WTC11 (cell line): ENCODE data around the gene GRM4. TPM values are rescaled to one million over a fixed set of nuclear protein-coding genes. Genes with fewer than 3 reads are reported as not detected.

ENCODE experiments used
- ATAC-seq: fragments of 200-7000 bp; cut with Tn5 transposase; 2 replicates; pipeline ENCODE4 v1.10.0; 2021; ENCODE audit warnings: mild to moderate bottlenecking, moderate library complexity
- CTCF ChIA-PET: fragments of 300-600 bp; sonication (Branson Sonifier 250); formaldehyde crosslinking; loops from one replicate; lab custom pipeline; 2021; ENCODE audit warnings: antibody characterized with exemption; lab: Charles Lee
- POLR2A ChIA-PET: fragments of 350-600 bp; sonication (Branson Sonifier 250); formaldehyde crosslinking; loops from one replicate; lab custom pipeline; 2021; ENCODE audit warnings: antibody characterized with exemption; lab: Charles Lee
- DNase-seq: peaks from one replicate; pipeline ENCODE4 v3.0.0; 2021; ENCODE audit warnings: low spot score
- H3K27ac Mint-ChIP-seq: 2 replicates; pipeline ENCODE4 v1.8.0; 2021; ENCODE audit warnings: mixed read lengths
- H3K27me3 Mint-ChIP-seq: 2 replicates; pipeline ENCODE4 v1.8.0; 2021; ENCODE audit warnings: low read depth, mild to moderate bottlenecking, moderate library complexity, mixed read lengths
- H3K36me3 Mint-ChIP-seq: 2 replicates; pipeline ENCODE4 v1.8.0; 2021; ENCODE audit warnings: mixed read lengths
- H3K4me1 Mint-ChIP-seq: 2 replicates; pipeline ENCODE4 v1.8.0; 2022; ENCODE audit warnings: mixed read lengths
- H3K4me3 Mint-ChIP-seq: 2 replicates; pipeline ENCODE4 v1.8.0; 2021; ENCODE audit warnings: mild to moderate bottlenecking, moderate library complexity, mixed read lengths
- H3K9me3 Mint-ChIP-seq: 2 replicates; pipeline ENCODE4 v1.8.0; 2021; ENCODE audit warnings: mixed read lengths
- AFF4 ChIP-seq: sonication (generic); formaldehyde crosslinking; IDR thresholded peaks from 2 replicates; pipeline ENCODE4 v1.8.1; 2023; ENCODE audit warnings: mild to moderate bottlenecking, missing genetic modification reagents, borderline replicate concordance
- ATF1 ChIP-seq: sonication (generic); formaldehyde crosslinking; IDR thresholded peaks from 2 replicates; pipeline ENCODE4 v1.8.1; 2023; ENCODE audit warnings: mild to moderate bottlenecking, moderate library complexity, missing genetic modification reagents
- CDX4 ChIP-seq: fragments of 250-450 bp; sonication (Bioruptor Pico); IDR thresholded peaks from 2 replicates; pipeline ENCODE4 v1.9.0; 2021; ENCODE audit warnings: moderate library complexity, mild to moderate bottlenecking, inconsistent platforms, borderline replicate concordance
- ERG ChIP-seq: fragments of 250-450 bp; sonication (Bioruptor Pico); IDR thresholded peaks from 2 replicates; pipeline ENCODE4 v1.8.0; 2021; ENCODE audit warnings: mild to moderate bottlenecking
- FOXP4 ChIP-seq: sonication (generic); formaldehyde crosslinking; IDR thresholded peaks from 2 replicates; pipeline ENCODE4 v1.8.0; 2022; ENCODE audit warnings: mild to moderate bottlenecking, missing genetic modification reagents
- JAZF1 ChIP-seq: fragments of 250-450 bp; sonication (Bioruptor Pico); IDR thresholded peaks from 2 replicates; pipeline ENCODE4 v1.9.0; 2021; ENCODE audit warnings: moderate library complexity, mild to moderate bottlenecking, inconsistent platforms
- KAT7 ChIP-seq: sonication (generic); formaldehyde crosslinking; IDR thresholded peaks from 2 replicates; pipeline ENCODE4 v1.8.1; 2023; ENCODE audit warnings: missing genetic modification reagents, mild to moderate bottlenecking, borderline replicate concordance
- MAX ChIP-seq: sonication (generic); formaldehyde crosslinking; IDR thresholded peaks from 2 replicates; pipeline ENCODE4 v1.8.0; 2022; ENCODE audit warnings: mild to moderate bottlenecking, missing genetic modification reagents
- MYBL2 ChIP-seq: sonication (generic); formaldehyde crosslinking; IDR thresholded peaks from 2 replicates; pipeline ENCODE4 v1.8.1; 2023; ENCODE audit warnings: mild to moderate bottlenecking, moderate library complexity, missing genetic modification reagents
- NFYB ChIP-seq: sonication (generic); formaldehyde crosslinking; conservative IDR thresholded peaks from 2 replicates; pipeline ENCODE4 v1.8.0; 2022; ENCODE audit warnings: low read depth, missing genetic modification reagents
- NR1H2 ChIP-seq: sonication (generic); formaldehyde crosslinking; IDR thresholded peaks from 2 replicates; pipeline ENCODE4 v1.9.0; 2021; ENCODE audit warnings: mild to moderate bottlenecking, moderate library complexity, missing genetic modification reagents
- OVOL2 ChIP-seq: fragments of 250-450 bp; sonication (Bioruptor Pico); IDR thresholded peaks from 2 replicates; pipeline ENCODE4 v1.9.0; 2021; ENCODE audit warnings: mild to moderate bottlenecking, borderline replicate concordance
- SMAD3 ChIP-seq: sonication (generic); formaldehyde crosslinking; IDR thresholded peaks from 2 replicates; pipeline ENCODE4 v1.8.0; 2022; ENCODE audit warnings: missing genetic modification reagents, mild to moderate bottlenecking, borderline replicate concordance
- SOX15 ChIP-seq: fragments of 250-450 bp; sonication (Bioruptor Pico); IDR thresholded peaks from 2 replicates; pipeline ENCODE4 v1.9.0; 2021; ENCODE audit warnings: mild to moderate bottlenecking
- SP1 ChIP-seq: sonication (generic); formaldehyde crosslinking; conservative IDR thresholded peaks from 2 replicates; pipeline ENCODE4 v1.8.1; 2022; ENCODE audit warnings: missing genetic modification reagents
- TCF7 ChIP-seq: sonication (generic); formaldehyde crosslinking; IDR thresholded peaks from 2 replicates; pipeline ENCODE4 v1.8.0; 2022; ENCODE audit warnings: mild to moderate bottlenecking, low read depth, missing genetic modification reagents, moderate library complexity
- TP53 ChIP-seq: sonication (generic); formaldehyde crosslinking; IDR thresholded peaks from 2 replicates; pipeline ENCODE4 v1.8.1; 2023; ENCODE audit warnings: mild to moderate bottlenecking, missing genetic modification reagents
- ZNF232 ChIP-seq: sonication (generic); formaldehyde crosslinking; IDR thresholded peaks from 2 replicates; pipeline ENCODE4 v1.8.0; 2022; ENCODE audit warnings: mild to moderate bottlenecking, missing genetic modification reagents
- ZNF532 ChIP-seq: fragments of 250-450 bp; sonication (Bioruptor Pico); IDR thresholded peaks from 2 replicates; pipeline ENCODE4 v1.9.0; 2021; ENCODE audit warnings: mild to moderate bottlenecking, borderline replicate concordance
- ZSCAN18 ChIP-seq: fragments of 250-450 bp; sonication (Bioruptor Pico); IDR thresholded peaks from 2 replicates; pipeline ENCODE4 v2.1.2; 2022; ENCODE audit warnings: mild to moderate bottlenecking, moderate library complexity
- total RNA-seq: library from RNA; stranded (reverse); gene quantifications from 3 replicates; pipeline ENCODE4 v1.2.3, GENCODE V29; 2021

The GRM4 gene
- total RNA-seq, 1 experiment from 2014 or later: 34.5 TPM

- TF ChIP-seq ZNF532 (no peak), SOX15 (CRISPR knock-in tag) (no peak), ERG (CRISPR knock-in tag) (no peak), TCF7 (no peak)
- TF ChIP-seq, all 79 proteins: peak for 0
Measured at GRCh38 chr6:34113532-34113931, 32.4 kb downstream of the GRM4 start (continued).

- peaks cover 12% of the 10 kb centered on the region; the same call in 1 of the 2 replicates for H3K4me1 Mint-ChIP-seq
- H3K27me3 Mint-ChIP-seq: no peaks in the 10 kb centered on the region
- H3K27ac Mint-ChIP-seq: no peak overlapping the region
- no peaks in the 10 kb centered on the region for H3K36me3 Mint-ChIP-seq
- no peak overlapping the region for H3K4me3 Mint-ChIP-seq
- CTCF ChIA-PET: interaction anchor here (0.7 to 2.2 kb wide), 7 partner anchors 14 to 57 kb away, joined by 3 to 8 read pairs (median 4); no protein-coding TSS in a partner anchor
- DNase-seq (no peak), ATAC-seq (no peak; the same call in 1 of the 2 replicates)
- H3K9me3 Mint-ChIP-seq: no peaks in the 10 kb centered on the region
- POLR2A ChIA-PET: no interaction called here
- TF ChIP-seq MYBL2 (CRISPR knock-in tag): no peak
- TF ChIP-seq FOXP4: no peak
- no peak for TF ChIP-seq AFF4 (CRISPR knock-in tag)
- no peak for TF ChIP-seq ZSCAN18
- TF ChIP-seq CDX4: no peak
- no peak for TF ChIP-seq KAT7 (CRISPR knock-in tag)
- no peak for TF ChIP-seq JAZF1
- no peak for TF ChIP-seq MAX
- no peak for TF ChIP-seq SMAD3 (CRISPR knock-in tag)
- TF ChIP-seq ERG (CRISPR knock-in tag): no peak
- TF ChIP-seq NFYB: no peak
- TF ChIP-seq ATF1: no peak
- TF ChIP-seq SP1 (CRISPR knock-in tag): no peak
- no peak for TF ChIP-seq TP53 (CRISPR knock-in tag)
- TF ChIP-seq NR1H2 (CRISPR knock-in tag): no peak
- TF ChIP-seq OVOL2 (CRISPR knock-in tag): no peak
- no peak for TF ChIP-seq ZNF232 (CRISPR knock-in tag)
Measured at GRCh38 chr6:34112126-34112525, 33.8 kb downstream of the GRM4 start.
